GM04504 (cell line): Measurements from ENCODE around the gene B4GALT5.

ENCODE experiments used
- DNase-seq: peaks from one replicate; pipeline ENCODE4 v3.0.0-alpha.2; 2012; ENCODE audit warnings: low read depth

Gene B4GALT5

DNA sequence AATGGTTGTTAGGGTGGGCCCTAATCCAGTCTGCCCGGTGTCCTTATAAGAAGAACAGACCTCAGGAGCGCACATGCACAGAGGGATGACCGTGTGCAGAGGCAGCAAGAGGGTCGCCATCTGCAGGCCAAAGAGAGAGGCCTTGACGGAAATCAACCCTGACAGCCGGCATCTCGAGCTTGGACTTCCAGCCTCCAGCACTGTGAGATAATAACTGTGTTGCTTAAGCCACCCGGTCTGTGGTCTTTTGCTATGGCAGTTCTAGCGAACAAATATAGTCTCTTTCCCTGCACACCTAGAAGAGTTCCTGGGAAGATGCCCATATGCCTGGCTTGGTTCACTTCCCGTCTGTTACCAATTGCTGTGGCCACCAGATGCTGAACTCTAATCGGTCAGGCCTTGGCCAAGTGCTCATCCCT, 110.5 kb downstream of the B4GALT5 start:
- no peak for DNase-seq

DNA sequence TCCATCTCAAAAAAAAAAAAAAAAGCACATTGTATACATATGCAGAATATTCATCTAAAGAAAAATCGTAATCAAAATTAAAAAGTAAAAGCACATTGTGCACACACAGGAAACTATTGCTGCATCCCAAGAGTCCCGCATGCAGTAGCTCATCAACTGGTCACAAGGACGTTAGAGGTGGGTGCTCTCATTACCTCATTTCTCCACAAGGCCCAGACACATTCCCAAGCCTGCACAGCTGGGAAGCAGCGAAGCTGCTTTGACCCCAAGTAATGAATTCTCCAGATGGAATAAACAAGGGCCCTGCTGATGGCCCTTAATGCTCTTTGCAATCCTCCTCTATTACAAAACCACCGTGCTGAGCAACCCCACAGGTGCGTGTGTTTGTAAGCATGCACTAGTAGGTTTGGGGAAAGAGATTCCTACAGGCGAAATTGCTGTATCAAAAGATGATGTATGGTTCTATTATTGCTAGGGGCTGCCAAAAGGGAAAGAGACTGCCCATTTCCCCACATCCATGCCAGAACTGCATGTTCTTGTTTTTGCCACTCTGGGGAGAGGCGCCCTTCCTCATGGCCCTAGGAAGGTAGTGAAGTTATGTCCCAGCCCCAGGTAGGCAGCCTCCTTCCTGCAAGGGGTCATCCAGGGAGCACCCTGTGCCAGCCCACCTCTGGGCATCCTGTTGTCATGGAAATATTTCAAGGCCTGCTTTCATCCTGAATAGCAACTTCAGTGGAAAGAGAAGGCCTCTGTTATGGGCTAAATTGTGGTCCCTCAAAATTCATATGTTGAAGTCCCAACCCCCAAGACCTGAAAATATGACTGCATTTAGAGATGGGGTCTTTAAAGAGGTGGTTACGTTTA, 111.1 kb downstream of the B4GALT5 start:
- DNase-seq, result no peak

DNA sequence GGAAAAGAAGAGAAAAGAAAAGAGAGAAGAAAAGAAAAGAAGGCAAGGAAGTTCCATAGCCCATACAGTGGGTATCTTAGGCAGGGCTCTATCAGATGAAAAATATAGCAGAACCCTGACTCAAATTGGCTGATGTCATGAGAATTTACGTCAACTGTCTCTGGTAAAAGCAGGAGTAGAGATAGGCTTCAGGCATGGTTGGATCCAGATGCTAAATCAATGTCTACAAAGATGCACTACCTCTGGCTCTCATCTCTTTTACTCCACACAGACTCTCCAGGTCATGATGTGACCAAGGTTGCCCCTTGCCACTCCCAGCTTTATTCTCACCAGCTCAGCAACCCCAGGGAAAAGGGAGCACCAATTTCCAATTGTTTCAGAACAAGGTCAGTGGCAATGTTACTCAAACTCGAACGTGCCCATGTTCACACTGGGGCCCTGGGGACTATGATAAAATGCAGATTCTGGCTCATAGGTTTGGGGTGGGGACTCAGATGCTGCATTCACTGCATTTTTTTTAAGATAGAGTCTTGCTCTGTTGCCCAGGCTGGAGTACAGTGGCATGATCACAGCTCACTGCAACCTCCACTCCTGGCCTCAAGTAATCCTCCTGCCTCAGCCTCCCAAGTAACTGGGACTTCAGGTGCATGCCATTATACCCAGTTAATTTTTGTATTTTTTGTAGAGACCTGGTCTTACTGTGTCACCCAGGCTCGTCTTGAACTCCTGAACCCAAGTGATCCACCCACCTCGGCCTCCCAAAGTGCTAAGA, 112.3 kb downstream of the B4GALT5 start:
- DNase-seq, result no peak

DNA sequence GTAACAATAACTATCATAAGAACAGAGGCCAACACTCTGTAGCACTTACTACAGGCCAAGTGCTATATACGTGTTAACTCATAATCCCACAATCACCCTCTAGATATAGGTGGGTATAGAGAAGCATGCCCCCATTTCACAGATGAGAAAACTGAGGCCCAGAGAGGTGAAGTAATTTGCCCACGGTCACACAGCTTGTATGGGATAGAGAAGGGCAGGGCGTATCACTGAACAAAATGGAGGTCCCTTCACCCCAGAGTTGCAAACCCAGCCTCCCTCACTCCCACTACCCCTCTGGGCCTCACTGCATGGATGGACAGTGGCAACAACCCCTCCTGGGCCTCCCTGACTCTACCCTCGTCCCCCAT, 113.9 kb downstream of the B4GALT5 start:
- no peak for DNase-seq

DNA sequence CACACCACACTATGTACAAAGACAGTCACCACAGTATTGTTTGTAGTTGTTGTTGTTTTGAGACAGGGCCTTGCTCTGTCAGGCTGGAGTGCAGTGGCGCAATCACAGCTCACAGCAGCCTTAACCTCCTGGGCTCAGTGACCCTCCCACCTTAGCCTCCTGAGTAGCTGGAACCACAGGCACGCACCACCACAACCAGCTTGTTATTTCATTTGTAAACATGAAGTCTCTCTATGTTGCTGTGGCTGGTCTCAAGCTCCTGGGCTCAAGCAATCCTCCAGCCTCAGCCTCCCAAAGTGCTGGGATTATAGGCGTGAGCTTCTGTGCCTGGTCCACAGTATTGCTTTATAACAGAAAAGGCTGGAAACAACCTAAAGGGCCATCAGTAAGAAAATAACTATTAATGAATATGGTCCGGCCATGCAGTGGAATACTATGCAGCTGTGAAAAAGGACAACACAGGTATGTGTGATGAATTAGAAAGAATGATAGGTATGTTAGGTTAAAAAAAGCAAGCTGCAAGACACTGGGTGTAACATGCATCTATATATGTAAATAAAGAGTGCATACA, 115.8 kb downstream of the B4GALT5 start:
- no peak for DNase-seq

DNA sequence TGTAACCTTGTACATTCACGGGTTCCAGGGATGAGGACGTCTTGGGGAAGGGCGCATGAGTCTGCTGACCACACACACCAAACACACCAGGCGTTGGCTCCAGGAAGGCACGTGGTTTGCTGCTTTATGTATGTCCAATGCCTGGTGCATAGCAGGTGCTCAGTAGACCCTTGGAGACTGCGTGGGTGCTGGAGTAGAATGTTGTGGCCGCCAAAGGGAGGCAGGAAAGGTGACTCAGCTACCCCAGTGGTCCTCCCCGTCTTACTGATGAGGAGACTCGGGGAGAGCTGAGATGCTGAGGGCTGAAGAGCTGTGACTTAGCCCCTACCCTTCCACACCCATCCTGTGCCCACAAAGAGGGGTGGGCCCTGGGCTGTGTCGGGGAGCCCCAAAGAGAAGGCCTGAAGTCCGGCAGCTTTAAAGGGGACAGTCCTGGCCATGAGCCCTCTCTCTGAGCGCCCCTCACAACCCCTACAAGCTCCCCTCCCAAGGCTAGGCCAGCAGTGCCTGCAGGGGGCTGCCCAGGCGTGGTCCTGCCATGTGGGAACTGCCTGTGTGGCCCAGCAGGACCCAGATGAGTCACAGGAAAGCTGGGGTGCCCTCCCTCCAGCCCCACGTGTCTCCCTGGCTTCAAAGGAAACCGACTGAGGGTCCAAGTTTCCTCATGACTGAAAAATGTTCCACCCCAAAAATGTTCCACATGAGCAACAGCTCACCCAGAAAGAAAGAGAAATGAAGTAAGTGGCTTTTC, 117.7 kb downstream of the B4GALT5 start:
- DNase-seq, result no peak

DNA sequence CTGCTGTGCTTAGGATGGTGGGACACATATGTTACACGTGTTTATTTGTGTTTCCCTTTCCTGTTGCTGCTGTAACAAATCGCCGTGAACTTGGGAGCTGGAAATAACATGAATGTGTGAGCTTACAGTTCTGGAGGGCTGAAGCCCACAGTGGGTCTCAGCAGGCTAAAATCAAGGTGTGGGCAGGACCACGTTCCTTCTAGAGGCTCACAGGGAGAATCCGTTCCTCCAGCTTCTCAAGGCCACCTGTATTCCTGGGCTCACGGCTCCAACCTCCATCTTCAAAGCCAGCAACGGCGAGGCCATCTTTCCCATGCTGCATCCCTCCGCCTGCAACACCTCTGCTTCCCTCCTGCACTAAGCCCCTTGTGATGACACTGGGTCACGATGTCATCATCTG, 118.3 kb downstream of the B4GALT5 start:
- no peak for DNase-seq

DNA sequence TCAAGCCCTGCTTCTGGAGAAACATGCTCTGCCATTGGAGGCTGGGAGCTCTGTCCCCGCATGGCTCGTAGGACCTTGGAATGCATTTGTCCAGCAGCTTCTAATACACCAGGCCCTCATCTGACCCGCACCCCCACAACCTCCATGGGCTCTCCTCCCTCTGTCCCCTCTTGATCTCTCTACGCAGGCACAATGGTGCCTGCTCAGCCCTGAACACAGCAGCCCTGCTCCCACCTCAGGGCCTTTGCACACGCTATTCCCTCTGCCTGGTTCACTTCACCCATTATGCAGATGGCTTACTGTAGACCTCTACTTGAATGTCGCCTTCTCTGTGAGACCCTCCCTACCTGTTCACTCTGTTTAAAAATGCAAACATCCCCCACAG, 118.8 kb downstream of the B4GALT5 start:
- DNase-seq, result no peak

DNA sequence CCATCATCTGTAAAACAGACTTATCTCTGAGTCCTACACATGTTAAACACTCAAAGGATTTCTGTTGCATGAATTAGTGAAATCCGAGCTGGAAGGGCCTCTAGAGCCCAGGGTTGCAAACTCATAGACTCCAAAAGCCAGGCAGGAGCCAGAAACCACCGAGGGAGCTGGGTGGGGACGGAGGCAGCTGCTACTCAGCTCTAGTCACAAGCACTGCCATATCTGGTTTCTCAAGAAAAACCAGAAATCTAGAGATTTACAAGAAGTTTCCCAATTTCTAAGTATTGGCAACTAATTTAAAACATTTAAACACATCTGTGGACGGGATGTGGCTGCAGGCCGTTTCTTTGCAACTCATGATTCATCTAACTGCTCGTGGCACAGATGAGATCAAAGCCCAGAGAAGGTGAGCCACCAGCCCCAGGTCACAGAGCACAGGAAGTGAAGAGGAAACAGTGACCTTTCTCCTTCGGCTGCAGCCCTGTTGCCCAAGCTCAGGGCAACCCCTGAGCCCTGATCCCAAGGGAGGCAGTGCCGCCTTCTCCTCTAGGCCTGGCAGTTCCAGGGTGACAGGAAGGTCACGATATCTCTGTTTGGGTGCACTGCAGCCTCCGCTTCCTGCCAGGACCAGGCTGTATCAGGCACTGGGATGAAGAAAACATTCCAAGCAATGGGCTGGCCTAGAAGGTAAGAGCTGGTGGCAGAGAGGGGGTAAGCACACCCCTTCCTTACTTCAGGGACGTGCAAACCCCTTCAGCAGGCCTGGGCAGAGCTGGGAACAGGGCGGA, 119.3 kb downstream of the B4GALT5 start:
- DNase-seq, result peak; percentile 75

DNA sequence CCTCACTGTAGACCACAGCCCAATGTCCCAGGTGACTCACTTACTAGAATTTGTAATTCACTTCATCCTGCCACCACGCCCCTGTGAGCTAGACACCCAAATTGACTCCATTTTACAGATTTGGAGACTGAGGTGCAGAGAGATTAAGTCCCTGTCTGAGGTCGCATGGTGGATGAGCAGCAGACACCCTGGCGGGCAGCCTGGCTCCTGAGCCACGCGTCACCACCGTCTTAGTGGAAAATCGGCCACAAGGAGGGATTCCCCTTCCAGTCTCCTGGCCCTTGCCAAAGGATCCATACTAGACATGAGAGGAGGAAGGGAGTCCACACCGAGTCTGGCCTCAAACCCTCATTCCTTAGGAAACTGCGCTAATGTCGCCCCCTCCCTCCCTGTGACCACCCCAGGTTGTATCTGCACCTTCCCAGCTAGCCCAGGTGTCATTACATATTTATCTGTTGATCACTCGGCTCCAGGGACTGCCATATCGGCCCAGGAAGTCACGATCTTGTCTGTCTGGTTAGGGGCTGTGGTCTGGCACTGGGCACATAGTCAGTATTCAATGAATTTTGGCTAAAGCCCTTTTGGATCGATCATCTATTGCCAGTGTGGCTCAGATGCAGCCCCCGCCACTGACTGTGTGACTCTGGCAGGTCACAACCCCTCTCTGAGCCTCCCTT, 120.1 kb downstream of the B4GALT5 start:
- DNase-seq, result no peak

DNA sequence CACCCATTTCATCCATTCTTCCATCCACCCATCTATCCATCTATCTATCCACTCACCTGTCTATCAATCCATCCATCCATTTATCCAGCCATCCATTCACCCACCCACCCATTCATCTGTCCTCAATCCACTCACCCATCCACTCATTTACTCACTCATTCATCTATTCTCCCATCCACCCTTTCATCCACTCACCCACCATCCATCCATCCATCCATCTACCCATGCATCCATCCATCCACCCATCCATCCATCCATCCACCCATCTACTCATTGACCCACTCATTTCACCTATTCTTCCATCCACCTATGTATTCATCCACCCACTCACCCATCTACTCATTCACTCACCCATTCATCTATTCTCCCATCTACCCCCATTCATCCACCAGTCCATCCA, 121.6 kb downstream of the B4GALT5 start:
- no peak for DNase-seq

DNA sequence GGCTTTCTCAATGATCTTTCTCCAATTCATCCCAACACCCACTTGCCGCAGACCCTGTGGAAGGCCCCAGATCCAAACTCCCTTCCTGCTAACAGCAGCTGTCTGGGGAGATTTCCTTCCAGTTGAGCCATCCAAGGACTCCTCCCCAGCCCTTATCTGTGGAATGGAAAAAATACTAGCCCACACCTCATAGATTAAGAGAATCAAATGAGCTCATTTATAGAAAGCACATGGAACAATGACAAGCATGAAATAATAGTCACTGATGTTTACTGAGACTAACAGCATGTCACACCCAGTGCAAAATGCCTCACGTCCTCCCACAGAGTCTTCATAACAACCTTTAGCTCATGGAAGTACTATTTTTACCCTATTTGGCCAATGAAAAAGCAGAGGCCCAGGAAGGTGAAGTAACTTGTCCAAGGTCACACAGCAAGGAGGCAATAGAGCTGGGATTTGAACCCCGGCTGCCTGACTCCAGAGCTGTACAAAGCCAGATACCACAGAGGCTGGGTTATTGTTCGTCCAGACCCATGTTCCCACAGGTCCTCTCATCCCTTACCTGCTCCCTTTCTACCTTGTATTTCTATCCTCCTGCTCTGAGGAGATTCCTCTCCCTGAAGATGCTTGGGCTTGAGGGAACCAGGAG, 122.3 kb downstream of the B4GALT5 start:
- no peak for DNase-seq

DNA sequence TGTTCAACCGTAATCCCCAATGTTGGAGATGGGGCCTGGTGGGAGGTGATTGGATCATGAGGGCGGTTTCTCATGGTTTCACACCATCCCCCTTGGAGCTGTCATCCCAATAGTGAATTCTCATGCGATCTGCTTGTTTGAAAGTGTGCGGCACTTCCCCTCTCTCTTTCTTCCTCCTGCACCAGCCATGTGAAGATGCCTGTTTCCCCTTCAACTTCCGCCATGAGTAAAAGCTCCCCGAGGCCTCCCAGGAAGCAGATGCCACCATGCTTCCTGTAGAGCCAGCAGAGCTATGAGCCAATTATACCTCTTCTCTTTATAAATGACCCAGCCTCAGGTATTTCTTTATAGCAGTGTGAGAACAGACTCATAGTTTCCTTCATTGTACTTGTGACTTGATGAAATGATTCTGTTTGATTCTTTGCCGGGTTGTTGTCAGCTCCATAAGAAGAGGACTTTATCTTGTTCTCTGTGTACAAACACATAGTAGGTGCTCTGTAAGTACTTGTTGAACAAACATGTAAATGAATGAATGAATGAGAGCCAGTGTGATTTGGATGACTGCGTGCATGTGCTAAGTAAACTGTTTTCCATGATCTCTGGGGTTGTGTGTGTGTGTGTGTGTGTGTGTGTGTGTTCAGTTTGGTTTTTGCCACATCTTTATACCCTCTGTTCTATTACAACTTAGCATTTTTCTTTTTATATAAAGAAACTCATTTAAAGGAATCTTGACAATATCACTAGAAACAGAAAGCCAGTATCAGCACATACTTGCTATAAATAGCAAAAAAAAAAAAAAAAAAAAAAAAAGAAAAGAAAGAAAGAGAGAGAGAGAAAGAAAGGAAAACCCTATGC, 123.3 kb downstream of the B4GALT5 start:
- DNase-seq, result no peak

DNA sequence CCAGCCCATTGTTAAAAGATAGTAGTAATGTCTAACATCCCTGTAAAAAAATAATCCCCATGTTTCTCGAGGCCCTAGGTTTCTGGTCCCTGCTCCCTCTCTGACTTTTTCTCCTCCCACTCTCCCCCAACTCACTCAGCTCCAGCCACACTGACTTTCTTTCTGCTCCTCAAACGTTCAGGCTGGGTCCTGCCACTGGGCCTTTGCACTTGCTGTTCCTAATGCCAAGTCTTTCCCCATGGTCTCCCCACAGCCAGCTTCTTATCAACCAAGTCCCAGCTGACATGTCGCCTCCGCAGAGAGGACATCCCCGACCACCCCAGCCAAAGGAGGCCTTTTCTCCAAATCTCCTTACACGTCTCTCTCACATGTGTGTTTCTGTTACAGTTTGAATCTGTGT, 123.9 kb downstream of the B4GALT5 start:
- no peak for DNase-seq

DNA sequence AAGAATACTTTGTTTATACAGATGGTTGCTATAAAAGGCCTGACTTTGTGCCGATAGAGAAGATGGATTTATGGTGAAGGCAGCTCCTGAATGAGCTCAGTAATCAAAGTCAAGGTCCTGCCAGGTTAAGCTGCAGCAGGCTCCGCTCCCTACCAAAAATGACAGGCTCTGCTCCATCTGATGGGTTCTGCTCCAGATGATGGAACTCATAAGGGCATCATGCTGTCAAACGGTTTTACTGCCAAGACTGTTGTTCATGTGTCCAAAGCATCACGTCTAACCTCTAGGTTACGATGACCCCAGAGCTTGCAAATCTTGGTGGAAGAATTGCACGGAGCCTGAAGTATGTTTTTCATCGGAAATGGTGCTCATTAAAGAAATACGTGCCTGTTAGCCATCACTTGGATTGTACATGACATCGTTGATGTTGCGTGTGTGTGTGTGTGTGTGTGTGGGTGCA, 126.5 kb downstream of the B4GALT5 start:
- peak; percentile 40 for DNase-seq

DNA sequence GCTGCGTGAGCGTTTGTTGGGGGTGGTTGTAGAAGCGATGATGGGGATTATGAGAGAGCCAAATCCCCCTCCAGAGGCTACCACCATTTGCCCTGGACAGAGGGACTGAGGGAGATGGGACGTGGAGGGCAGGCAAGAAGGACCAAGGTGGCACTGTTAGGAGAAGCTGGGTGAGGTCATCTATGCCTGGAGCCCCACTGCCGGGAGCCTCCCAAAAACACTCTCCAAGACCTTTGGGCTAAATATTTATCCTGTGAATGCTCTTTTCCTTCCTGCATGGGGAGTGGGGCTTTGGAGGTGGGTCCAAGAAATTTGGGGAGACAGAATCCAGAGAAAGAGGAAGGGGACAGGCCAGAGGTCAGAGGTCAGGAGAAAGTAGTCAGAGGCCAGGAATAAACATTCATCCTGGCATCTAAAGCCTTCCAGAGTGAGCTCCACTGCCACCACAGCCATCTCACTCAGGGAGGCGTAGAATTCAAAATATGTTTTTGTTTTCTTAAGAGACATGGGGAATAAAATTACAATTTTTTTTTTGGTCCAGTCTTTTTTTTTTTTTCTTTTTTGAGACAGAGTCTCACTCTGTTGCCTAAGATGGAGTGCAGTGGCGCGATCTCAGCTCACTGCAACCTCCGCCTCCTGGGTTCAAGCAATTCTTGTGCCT, 128.0 kb downstream of the B4GALT5 start:
- no peak for DNase-seq

DNA sequence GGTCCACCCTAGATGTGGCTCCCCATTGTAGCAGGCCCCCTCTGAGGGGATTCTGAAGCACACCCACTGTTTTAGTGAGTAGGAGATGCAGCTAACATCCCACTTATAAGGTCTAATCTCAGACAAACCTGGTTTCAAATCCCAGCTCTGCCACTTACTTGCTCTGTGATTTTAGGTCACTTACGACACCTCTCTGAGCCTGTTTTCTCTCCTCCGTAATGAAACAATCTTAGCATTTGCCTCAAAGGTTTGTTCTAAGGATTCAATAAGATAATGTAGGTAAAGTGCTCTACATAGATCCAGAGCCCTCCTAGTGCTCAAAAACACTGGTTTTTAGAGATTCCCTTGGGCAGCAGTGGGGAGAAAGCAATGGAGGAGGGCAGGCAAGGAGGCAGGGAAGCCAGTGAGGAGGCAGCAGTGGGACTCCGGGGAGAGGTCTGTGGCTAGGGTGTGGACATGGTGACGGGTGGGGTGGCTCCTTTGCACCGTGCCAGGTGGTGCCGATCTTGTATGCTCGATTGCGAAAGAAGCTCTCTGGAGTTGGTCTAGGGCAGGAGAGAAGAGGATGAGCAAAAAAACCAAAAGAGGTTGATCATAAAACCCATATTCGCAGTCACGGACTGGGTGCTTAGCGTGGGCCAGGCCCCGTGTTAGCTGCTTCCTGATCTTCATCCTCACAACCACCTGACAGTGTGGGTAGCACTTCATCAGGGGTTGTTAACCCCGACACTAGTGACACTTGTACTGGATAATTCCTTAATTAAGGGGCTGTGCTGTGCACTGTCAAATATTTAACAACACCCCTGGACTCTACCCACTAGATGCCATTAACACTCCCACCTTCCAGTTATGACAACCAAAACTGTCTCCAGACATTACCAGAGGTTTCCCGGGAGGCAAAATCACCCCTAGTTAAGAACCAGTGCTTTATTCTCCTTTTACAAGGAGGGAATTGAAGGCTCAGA, 129.0 kb downstream of the B4GALT5 start:
- DNase-seq, result no peak
